ENCODE results near the gene MAP2K1.

The MAP2K1 gene

GRCh38 chr15:66498501-66499386, 112.0 kb downstream of the MAP2K1 start:
- TF ChIP-seq GATA2 (IDR thresholded peaks at IDR 0.05; ENCODE audit: low read depth, low read length) (no peak), GATA3 (IDR thresholded peaks at IDR 0.05; ENCODE audit: low read depth, low read length) (no peak)

- no peak for TF ChIP-seq GATA2 (IDR thresholded peaks at IDR 0.05; ENCODE audit: low read depth, low read length)
- TF ChIP-seq GATA3 (IDR thresholded peaks at IDR 0.05; ENCODE audit: low read depth, low read length), result no peak
These were observed 115.8 kb downstream of the MAP2K1 start for GRCh38 chr15:66502491-66502890.

- TF ChIP-seq GATA2 (IDR thresholded peaks at IDR 0.05; ENCODE audit: low read depth, low read length) (no peak), GATA3 (IDR thresholded peaks at IDR 0.05; ENCODE audit: low read depth, low read length) (no peak)
These were observed 117.3 kb downstream of the MAP2K1 start for GRCh38 chr15:66503780-66504562.

DNA sequence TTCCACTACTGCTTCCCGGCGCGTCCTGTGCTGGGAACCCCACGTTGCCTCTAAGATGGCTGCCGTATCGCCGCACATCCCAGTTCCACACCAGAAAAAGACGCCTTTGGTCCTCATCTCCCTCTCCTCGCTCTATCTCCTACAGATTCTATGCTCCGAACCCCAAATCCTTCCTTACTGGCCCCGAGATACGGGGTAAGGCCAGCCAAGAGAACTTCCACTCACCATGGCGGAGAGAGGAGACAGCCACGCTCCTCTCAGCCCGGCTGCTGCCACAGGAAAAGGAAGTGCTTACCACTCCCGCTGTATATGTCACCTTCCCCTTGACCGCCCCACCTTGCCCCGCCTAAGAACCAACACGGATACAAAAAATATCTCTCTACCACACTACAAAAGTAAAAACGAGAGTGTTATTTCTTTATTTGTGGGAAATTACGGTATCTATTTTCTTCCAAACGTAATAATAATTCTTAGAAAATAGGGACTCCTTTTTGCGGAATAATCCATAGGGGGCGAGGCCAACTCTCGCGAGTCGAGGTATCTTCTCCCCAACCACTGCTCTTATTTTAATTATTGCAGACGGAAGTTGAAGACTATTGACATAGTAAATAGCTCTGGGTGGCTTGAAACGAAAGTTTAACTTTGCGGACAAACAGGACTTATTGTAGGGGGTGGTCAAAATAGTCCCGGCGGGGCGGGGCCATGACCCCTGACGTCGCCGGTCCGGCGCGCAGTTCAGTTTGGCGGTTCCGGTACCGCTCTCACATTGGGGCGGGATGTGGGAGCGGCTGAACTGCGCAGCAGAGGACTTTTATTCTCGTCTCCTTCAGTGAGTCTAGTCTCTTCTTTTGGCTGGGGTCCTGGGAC, 118.1 kb downstream of the MAP2K1 start, which contains the start of the genes RPL4 and ZWILCH:
RPL4 (minus strand) TSS at position 293 of the 867 bp plus-strand sequence; CDS start at position 228, 65 bp downstream.
ZWILCH (plus strand) TSS at position 764 of the 867 bp plus-strand sequence; CDS start at position 777, 13 bp downstream.
- TF ChIP-seq GATA2 (IDR thresholded peaks at IDR 0.05; ENCODE audit: low read depth, low read length), result no peak
- no peak for TF ChIP-seq GATA3 (IDR thresholded peaks at IDR 0.05; ENCODE audit: low read depth, low read length)

DNA sequence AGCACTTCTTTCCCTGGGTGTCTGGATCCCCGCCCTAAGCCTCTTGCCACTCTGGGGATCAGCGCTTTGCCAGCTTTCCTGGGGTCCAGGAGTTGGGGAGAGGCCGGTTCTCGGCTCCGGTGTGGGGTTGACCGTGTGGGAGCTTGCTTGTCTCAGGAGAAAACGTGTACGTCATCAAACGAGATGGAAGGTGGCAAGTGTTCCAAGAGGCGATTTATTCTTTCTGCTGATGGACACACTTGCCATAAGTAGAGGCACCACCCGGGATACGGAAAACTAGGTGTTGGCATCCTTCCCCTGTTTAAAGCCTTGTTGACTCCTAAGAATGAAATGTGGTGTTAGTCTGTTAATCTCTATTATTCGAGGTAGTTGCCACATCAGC, 118.7 kb downstream of the MAP2K1 start:
- no peak for TF ChIP-seq GATA2 (IDR thresholded peaks at IDR 0.05; ENCODE audit: low read depth, low read length)
- TF ChIP-seq GATA3 (IDR thresholded peaks at IDR 0.05; ENCODE audit: low read depth, low read length), result no peak

DNA sequence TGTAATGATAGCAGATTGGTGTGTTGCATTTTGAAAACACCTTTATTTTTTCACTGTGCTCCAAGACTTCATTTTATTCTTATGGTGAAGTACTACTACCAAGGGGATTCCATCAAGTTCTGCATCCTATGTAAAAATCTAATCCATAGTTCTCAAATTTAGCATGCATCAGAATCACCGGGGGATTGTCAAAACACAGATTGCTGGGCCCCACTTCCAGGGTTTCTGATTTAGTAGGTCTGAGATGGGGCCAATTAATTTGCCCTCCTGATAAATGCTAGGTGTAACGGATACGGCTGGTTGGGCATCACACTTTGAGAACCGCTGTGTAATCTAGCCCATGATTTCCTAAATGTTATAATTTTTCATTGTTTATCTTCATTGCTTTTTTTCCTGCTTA, 119.1 kb downstream of the MAP2K1 start:
- TF ChIP-seq GATA3 (IDR thresholded peaks at IDR 0.05; ENCODE audit: low read depth, low read length), result no peak
- no peak for TF ChIP-seq GATA2 (IDR thresholded peaks at IDR 0.05; ENCODE audit: low read depth, low read length)

GRCh38 chr15:66508293-66508883, 121.7 kb downstream of the MAP2K1 start:
- no peak for TF ChIP-seq GATA3 (IDR thresholded peaks at IDR 0.05; ENCODE audit: low read depth, low read length)
- no peak for TF ChIP-seq GATA2 (IDR thresholded peaks at IDR 0.05; ENCODE audit: low read depth, low read length)

- TF ChIP-seq GATA2 (IDR thresholded peaks at IDR 0.05; ENCODE audit: low read depth, low read length), result no peak
- TF ChIP-seq GATA3 (IDR thresholded peaks at IDR 0.05; ENCODE audit: low read depth, low read length), result no peak
These were observed 127.9 kb downstream of the MAP2K1 start for GRCh38 chr15:66514586-66514985.

DNA sequence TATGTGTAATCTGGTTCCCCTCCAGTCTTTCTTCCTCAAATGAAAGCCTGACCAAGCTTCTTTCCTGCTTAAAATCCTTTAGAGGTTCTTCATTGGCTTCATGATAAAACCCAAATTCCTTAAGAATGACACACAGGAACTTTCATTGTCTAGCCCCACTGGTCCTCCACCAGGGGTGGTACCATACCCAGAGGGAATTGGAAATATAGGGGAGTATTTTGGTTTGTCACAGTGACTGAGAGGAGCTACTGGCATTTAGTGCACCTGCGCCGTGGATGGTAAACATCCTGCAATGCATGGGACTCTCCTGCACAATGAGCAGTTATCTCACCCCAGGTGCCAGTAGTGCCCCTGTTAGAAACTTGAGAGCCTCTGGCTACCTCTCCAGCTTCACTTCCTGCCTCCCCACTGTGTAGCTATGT, 129.2 kb downstream of the MAP2K1 start:
- TF ChIP-seq GATA2 (IDR thresholded peaks at IDR 0.05; ENCODE audit: low read depth, low read length) (no peak), GATA3 (IDR thresholded peaks at IDR 0.05; ENCODE audit: low read depth, low read length) (no peak)

GRCh38 chr15:66523926-66524325, 137.2 kb downstream of the MAP2K1 start:
- TF ChIP-seq GATA3 (IDR thresholded peaks at IDR 0.05; ENCODE audit: low read depth, low read length) (no peak), GATA2 (IDR thresholded peaks at IDR 0.05; ENCODE audit: low read depth, low read length) (no peak)

DNA sequence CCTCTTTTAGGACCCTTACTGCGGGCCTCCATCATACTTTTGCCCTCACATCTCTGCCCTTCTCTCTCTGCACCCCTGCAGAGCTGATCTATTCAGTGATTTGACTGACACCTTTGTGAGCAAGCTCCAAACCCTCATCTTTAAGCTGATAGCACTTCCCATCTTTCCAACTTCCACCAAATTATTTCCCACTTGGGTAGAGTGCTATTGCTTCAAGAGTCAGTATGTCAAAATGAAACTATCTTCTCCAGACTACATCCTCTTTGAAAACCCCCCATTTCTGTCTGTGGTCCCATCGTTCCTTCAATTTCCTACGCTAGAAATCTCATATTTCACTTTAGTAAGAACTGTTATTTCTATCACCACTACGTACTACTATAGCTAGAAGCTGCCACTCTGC, 138.1 kb downstream of the MAP2K1 start:
- TF ChIP-seq GATA3 (IDR thresholded peaks at IDR 0.05; ENCODE audit: low read depth, low read length), result no peak
- no peak for TF ChIP-seq GATA2 (IDR thresholded peaks at IDR 0.05; ENCODE audit: low read depth, low read length)

GRCh38 chr15:66535056-66535455, 148.3 kb downstream of the MAP2K1 start:
- no peak for TF ChIP-seq GATA3 (IDR thresholded peaks at IDR 0.05; ENCODE audit: low read depth, low read length)
- TF ChIP-seq GATA2 (IDR thresholded peaks at IDR 0.05; ENCODE audit: low read depth, low read length), result no peak
